Breast epithelium (tissue), 3 donors: ENCODE measurements around the gene AMBP.

Experiments used
- CTCF ChIP-seq, 3 donors: fragments of 450-650 bp; IDR thresholded peaks; one replicate each; pipeline ENCODE4 v1.5.1; 2016 to 2017; ENCODE audit warnings: antibody characterized with exemption in 3 of 3, mild to moderate bottlenecking in 3 of 3, moderate library complexity in 3 of 3
- POLR2A ChIP-seq: fragments of 450-650 bp; IDR thresholded peaks from one replicate; pipeline ENCODE4 v1.6.1; 2016; ENCODE audit warnings: antibody characterized with exemption, mild to moderate bottlenecking, moderate library complexity
- POLR2AphosphoS5 ChIP-seq, 3 donors: sonication (generic); formaldehyde crosslinking; IDR thresholded peaks; one replicate each; pipeline ENCODE4 v1.6.1; 2017; ENCODE audit warnings: antibody characterized with exemption in 3 of 3

- TF ChIP-seq CTCF (IDR thresholded peaks at IDR 0.05): no peak
- TF ChIP-seq POLR2A: no peak
- no peak for TF ChIP-seq POLR2AphosphoS5 (IDR thresholded peaks at IDR 0.05)
These were observed 29.3 kb upstream of the AMBP start for GRCh38 chr9:114107286-114108001.
